ENCODE data around the gene COMP. TPM values are rescaled to one million over a fixed set of nuclear protein-coding genes. Genes with fewer than 3 reads are reported as not detected.
A peak's percentile ranks its signal among the peaks of the same experiment; 100 is the strongest.

The COMP gene
- polyA plus RNA-seq, 1 of the 3 experiments (the other 2 are of a cell fraction), result 0.26 TPM

DNA sequence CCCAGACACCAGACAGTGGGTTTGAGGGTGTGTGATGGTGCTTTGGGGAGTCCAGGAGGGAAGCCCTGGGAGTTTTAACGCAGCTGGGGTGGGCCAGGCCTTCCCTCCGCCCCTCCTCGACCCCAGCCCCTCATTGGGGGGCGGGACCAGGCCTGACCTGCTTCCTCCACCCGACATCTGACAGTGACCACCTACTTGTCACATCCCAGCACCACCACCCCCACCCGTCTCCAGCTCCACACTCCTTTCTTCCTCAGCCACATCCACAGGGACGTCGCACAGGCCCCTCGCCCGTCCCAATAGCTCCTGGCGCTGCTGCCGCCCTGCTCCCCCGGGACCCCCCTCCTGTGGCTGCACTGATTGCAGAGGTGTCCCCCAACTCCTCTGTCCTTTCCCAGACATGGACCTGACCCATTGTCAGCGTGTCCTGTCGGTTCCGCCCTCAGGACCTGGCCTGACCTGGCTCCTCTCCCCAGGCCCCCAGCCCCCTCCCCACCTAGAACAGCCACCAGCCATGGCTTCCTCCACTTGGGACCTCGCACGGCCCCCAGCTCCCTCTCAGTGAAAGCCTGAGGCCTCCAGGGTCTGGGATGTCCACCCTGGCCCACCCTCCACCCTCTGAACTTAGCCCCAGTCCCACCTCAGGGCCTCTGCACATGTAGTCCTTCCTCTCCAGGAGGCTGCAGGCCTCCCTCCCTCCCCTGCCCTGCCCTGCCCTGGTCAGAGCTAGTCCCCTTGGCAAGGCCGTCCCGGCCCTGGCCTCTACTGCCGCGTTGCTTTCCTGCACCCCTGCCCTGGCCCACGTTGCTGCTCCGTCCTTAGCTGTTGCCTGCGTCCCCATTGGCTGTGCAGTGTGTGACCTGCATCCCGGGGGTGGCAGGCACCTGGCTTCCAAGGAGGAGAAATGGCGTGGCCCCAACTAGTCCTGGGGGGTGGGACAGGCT, 30.4 kb downstream of the COMP start:
- H3K4me3 ChIP-seq (ENCODE audit: low read depth in 2 of 2, low read length in 1 of 2), result no peak overlapping the region
- H3K27me3 ChIP-seq (ENCODE audit: insufficient read depth), result no peaks in the 10 kb centered on the region
- peak overlapping the region in 1 of 2 experiments; percentile 96; a peak in 1 of 4 replicates for H3K27ac ChIP-seq (ENCODE audit: low read depth in 2 of 2, low read length in 1 of 2)
- TF ChIP-seq, protein P1, sequence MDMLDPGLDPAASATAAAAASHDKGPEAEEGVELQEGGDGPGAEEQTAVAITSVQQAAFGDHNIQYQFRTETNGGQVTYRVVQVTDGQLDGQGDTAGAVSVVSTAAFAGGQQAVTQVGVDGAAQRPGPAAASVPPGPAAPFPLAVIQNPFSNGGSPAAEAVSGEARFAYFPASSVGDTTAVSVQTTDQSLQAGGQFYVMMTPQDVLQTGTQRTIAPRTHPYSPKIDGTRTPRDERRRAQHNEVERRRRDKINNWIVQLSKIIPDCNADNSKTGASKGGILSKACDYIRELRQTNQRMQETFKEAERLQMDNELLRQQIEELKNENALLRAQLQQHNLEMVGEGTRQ (IDR thresholded peaks at IDR 0.05; ENCODE audit: borderline replicate concordance, low read depth, low read length), result no peak
- TF ChIP-seq, protein P2, sequence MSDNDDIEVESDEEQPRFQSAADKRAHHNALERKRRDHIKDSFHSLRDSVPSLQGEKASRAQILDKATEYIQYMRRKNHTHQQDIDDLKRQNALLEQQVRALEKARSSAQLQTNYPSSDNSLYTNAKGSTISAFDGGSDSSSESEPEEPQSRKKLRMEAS (IDR thresholded peaks at IDR 0.05; ENCODE audit: low read depth), result no peak
- TF ChIP-seq EP300 (IDR thresholded peaks at IDR 0.05; ENCODE audit: borderline replicate concordance in 1 of 2, low read depth in 1 of 2, low read length in 1 of 2), result no peak
- no peak for TF ChIP-seq TEAD4 (IDR thresholded peaks at IDR 0.05; ENCODE audit: borderline replicate concordance, insufficient read depth)
- no peak for DNase-seq
- H3K9me3 ChIP-seq, result no peaks in the 10 kb centered on the region
- H3K4me1 ChIP-seq (ENCODE audit: control insufficient read depth in 1 of 2, insufficient read depth in 2 of 2, low read depth in 1 of 2, low read length in 1 of 2), result peaks cover 33 to 73% of the 10 kb centered on the region in 2 experiments; a peak in 3 of 4 replicates
- no peaks in the 10 kb centered on the region for H4K20me1 ChIP-seq (ENCODE audit: insufficient read depth)
- no peaks in the 10 kb centered on the region for H3K79me2 ChIP-seq (ENCODE audit: insufficient read depth)
- H3K36me3 ChIP-seq (replicated peaks in 1 of 2; ENCODE audit: control insufficient read depth in 1 of 2, insufficient read depth in 2 of 2, low read length in 1 of 2), result no peaks in the 10 kb centered on the region
- H3F3A ChIP-seq (replicated peaks; ENCODE audit: insufficient read depth), result peaks cover 39% of the 10 kb centered on the region
- WGBS (ENCODE audit: low lambda C conversion rate), result 91% methylated on average over 22 of the region's 27 CpGs
- H3K4me2 ChIP-seq, result no peak overlapping the region
- POLR2A ChIA-PET, result interaction anchor here (0.7 kb wide), 1 partner anchor 18 kb away, joined by 3 read pairs; no protein-coding TSS in a partner anchor
- CTCF ChIA-PET, result interaction anchor here (0.7 to 1.8 kb wide), 3 partner anchors 10 to 87 kb away, joined by 3 to 8 read pairs (median 3); no protein-coding TSS in a partner anchor
- no peak overlapping the region for H2AFZ ChIP-seq (ENCODE audit: low read depth)
- H3K9ac ChIP-seq, result no peak overlapping the region
- no peaks in the 10 kb centered on the region for H3K9me2 ChIP-seq

DNA sequence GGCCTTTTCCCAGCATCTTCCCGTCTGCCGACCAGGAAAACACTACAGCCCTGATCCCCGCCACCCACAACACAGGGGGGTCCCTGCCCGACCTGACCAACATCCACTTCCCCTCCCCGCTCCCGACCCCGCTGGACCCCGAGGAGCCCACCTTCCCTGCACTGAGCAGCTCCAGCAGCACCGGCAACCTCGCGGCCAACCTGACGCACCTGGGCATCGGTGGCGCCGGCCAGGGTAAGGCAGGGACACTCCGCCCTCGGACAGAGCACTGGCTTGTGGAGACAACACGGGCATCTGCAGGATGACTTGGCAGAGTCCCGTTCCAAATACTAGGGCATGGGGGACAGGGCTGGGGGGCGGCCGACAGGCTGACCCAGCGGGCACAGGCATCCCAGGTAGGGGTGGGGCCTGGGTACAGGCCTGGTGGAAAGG, 31.1 kb downstream of the COMP start:
- Histone ChIP-seq H3K4me2 (no peak overlapping the region), H3K79me2 (ENCODE audit: insufficient read depth) (no peaks in the 10 kb centered on the region), H3K36me3 (replicated peaks in 1 of 2; ENCODE audit: control insufficient read depth in 1 of 2, insufficient read depth in 2 of 2, low read length in 1 of 2) (no peaks in the 10 kb centered on the region), H4K20me1 (ENCODE audit: insufficient read depth) (no peaks in the 10 kb centered on the region), H3K27me3 (ENCODE audit: insufficient read depth) (no peaks in the 10 kb centered on the region), H3K4me1 (ENCODE audit: control insufficient read depth in 1 of 2, insufficient read depth in 2 of 2, low read depth in 1 of 2, low read length in 1 of 2) (peaks cover 28 to 69% of the 10 kb centered on the region in 2 experiments; a peak in 3 of 4 replicates), H3K9me3 (no peaks in the 10 kb centered on the region), H2AFZ (ENCODE audit: low read depth) (no peak overlapping the region), H3K4me3 (ENCODE audit: low read depth in 2 of 2, low read length in 1 of 2) (no peak overlapping the region), H3K9ac (no peak overlapping the region), H3F3A (replicated peaks; ENCODE audit: insufficient read depth) (peaks cover 32% of the 10 kb centered on the region), H3K9me2 (no peaks in the 10 kb centered on the region), H3K27ac (ENCODE audit: low read depth in 2 of 2, low read length in 1 of 2) (peak overlapping the region in 1 of 2 experiments; percentile 96; a peak in 1 of 4 replicates)
- ChIA-PET POLR2A (no interaction called here), CTCF (no interaction called here)
- DNase-seq, result no peak
- 84% methylated on average over 14 of the region's 22 CpGs for WGBS (ENCODE audit: low lambda C conversion rate)
- TF ChIP-seq TCF12 (IDR thresholded peaks at IDR 0.05), result no peak
- TF ChIP-seq NFIC (IDR thresholded peaks at IDR 0.05; ENCODE audit: borderline replicate concordance), result no peak
- no peak for TF ChIP-seq TEAD4 (IDR thresholded peaks at IDR 0.05; ENCODE audit: borderline replicate concordance, insufficient read depth)
- TF ChIP-seq, protein P3, sequence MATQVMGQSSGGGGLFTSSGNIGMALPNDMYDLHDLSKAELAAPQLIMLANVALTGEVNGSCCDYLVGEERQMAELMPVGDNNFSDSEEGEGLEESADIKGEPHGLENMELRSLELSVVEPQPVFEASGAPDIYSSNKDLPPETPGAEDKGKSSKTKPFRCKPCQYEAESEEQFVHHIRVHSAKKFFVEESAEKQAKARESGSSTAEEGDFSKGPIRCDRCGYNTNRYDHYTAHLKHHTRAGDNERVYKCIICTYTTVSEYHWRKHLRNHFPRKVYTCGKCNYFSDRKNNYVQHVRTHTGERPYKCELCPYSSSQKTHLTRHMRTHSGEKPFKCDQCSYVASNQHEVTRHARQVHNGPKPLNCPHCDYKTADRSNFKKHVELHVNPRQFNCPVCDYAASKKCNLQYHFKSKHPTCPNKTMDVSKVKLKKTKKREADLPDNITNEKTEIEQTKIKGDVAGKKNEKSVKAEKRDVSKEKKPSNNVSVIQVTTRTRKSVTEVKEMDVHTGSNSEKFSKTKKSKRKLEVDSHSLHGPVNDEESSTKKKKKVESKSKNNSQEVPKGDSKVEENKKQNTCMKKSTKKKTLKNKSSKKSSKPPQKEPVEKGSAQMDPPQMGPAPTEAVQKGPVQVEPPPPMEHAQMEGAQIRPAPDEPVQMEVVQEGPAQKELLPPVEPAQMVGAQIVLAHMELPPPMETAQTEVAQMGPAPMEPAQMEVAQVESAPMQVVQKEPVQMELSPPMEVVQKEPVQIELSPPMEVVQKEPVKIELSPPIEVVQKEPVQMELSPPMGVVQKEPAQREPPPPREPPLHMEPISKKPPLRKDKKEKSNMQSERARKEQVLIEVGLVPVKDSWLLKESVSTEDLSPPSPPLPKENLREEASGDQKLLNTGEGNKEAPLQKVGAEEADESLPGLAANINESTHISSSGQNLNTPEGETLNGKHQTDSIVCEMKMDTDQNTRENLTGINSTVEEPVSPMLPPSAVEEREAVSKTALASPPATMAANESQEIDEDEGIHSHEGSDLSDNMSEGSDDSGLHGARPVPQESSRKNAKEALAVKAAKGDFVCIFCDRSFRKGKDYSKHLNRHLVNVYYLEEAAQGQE (IDR thresholded peaks at IDR 0.05; ENCODE audit: low read depth, low read length), result no peak
- no peak for TF ChIP-seq CHD2 (IDR thresholded peaks at IDR 0.05; ENCODE audit: low read length, partially characterized antibody)
- no peak for TF ChIP-seq FOXM1 (IDR thresholded peaks at IDR 0.05; ENCODE audit: low read depth)
- no peak for TF ChIP-seq RFX5 (IDR thresholded peaks at IDR 0.05; ENCODE audit: low read length)
- TF ChIP-seq, protein P4, sequence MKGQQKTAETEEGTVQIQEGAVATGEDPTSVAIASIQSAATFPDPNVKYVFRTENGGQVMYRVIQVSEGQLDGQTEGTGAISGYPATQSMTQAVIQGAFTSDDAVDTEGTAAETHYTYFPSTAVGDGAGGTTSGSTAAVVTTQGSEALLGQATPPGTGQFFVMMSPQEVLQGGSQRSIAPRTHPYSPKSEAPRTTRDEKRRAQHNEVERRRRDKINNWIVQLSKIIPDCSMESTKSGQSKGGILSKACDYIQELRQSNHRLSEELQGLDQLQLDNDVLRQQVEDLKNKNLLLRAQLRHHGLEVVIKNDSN (IDR thresholded peaks at IDR 0.05; ENCODE audit: borderline replicate concordance, low read depth), result no peak
- TF ChIP-seq MXI1 (IDR thresholded peaks at IDR 0.05; ENCODE audit: low read depth, low read length), result no peak
- TF ChIP-seq EP300 (IDR thresholded peaks at IDR 0.05; ENCODE audit: borderline replicate concordance in 1 of 2, low read depth in 1 of 2, low read length in 1 of 2), result no peak
- TF ChIP-seq, protein P5, sequence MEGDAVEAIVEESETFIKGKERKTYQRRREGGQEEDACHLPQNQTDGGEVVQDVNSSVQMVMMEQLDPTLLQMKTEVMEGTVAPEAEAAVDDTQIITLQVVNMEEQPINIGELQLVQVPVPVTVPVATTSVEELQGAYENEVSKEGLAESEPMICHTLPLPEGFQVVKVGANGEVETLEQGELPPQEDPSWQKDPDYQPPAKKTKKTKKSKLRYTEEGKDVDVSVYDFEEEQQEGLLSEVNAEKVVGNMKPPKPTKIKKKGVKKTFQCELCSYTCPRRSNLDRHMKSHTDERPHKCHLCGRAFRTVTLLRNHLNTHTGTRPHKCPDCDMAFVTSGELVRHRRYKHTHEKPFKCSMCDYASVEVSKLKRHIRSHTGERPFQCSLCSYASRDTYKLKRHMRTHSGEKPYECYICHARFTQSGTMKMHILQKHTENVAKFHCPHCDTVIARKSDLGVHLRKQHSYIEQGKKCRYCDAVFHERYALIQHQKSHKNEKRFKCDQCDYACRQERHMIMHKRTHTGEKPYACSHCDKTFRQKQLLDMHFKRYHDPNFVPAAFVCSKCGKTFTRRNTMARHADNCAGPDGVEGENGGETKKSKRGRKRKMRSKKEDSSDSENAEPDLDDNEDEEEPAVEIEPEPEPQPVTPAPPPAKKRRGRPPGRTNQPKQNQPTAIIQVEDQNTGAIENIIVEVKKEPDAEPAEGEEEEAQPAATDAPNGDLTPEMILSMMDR (IDR thresholded peaks at IDR 0.05), result no peak
- TF ChIP-seq, protein P2 (IDR thresholded peaks at IDR 0.05; ENCODE audit: low read depth), result no peak
- no peak for TF ChIP-seq YY1 (IDR thresholded peaks at IDR 0.05; ENCODE audit: low read depth)
- TF ChIP-seq TAF1 (IDR thresholded peaks at IDR 0.05; ENCODE audit: borderline replicate concordance, low read depth, low read length), result no peak

Measured in SK-N-SH (cell line).